T-helper 1 cell (primary cell): ENCODE results near the gene RDH8.

ENCODE experiments used
- DNase-seq, 5 donors: peaks; one replicate each; pipeline ENCODE4 v3.0.0-alpha.2; 2012 to 2020

The RDH8 gene

DNA sequence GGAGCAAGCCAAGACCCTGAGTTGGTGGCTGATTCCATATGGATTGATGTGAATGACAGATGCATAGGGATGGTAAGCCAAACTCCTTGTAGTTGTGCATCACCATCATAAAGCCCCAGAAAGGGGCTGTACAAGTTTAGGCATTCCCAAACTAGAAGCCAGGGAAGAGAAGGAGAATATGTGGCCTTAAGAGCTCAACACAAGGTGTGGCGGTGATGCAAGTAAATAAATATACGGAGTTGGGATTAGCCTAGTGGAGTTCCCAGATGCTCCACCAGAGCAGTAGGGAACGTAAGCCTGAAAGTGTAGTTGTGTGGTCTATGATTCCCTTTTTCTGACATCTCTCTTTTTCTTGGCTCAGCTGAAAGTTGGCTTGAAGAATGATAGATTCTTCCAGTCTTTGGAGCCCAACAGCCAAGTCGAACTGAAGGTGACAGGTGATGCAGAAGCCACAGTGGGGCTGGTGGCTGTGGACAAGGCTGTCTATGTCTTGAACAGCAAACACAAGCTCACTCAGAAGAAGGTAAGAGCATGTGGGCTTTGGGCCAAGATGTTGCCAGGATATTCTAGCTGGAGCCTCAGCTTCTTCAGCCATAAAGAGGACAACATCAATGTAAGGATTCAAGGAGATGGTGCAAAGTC lies 30.1 kb downstream of the RDH8 start:
- no peak for DNase-seq

DNA sequence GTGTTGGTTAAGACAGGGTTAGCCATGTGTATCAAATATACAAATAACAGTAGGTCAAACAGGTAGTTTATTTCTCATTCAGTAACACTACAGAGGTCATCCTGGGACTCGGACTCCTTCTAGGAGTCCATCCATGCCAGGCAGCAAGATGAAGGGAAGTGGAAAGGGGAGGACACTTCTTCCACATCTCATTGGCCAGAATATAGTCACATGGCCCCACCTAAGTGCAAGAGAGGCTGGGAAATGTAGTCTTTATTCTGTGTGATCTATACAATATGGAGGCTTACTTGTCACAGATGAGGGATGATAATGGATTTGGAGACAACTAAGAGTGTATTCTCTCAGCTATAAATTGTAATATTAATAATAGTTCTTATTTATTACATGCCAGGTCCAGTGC lies 31.1 kb downstream of the RDH8 start:
- no peak for DNase-seq

DNA sequence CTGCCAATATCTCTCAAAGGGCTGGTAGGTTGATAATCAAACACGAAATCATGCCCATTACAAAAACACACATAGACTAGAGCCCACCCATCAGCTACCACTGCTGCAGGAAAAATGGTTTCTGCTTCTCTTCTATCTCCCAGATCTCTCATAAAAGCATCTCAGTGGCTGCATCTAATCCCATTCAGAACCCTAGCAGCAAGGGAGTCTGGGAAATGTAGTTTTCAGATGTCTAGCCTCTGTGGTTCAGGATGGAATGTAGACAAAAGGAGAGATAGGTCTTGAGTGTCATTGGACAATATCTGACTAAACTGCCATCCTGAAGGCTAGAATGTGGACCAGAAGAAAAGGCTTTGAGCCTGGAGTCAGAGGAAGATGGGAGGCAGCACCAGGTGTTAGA lies 32.1 kb downstream of the RDH8 start:
- no peak for DNase-seq

DNA sequence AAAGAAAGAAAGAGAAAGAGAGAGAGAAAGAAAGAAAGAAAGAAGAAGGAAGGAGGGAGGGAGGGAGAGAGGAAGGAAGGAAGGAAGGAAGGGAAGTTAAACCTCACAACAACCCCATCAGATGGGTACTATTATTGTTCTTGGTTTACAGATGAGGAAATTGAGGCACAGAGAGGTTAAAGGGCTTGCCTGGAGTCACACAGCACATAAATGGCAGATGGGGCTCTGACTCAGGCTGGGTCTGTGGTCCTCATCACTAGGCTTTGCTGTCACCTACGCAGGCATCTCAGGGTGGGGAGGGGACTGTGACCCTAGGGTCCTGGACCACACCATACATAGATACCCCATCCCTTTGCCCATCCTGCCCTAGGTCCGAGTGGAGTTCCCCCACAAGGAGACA lies 36.3 kb downstream of the RDH8 start:
- DNase-seq = no peak

DNA sequence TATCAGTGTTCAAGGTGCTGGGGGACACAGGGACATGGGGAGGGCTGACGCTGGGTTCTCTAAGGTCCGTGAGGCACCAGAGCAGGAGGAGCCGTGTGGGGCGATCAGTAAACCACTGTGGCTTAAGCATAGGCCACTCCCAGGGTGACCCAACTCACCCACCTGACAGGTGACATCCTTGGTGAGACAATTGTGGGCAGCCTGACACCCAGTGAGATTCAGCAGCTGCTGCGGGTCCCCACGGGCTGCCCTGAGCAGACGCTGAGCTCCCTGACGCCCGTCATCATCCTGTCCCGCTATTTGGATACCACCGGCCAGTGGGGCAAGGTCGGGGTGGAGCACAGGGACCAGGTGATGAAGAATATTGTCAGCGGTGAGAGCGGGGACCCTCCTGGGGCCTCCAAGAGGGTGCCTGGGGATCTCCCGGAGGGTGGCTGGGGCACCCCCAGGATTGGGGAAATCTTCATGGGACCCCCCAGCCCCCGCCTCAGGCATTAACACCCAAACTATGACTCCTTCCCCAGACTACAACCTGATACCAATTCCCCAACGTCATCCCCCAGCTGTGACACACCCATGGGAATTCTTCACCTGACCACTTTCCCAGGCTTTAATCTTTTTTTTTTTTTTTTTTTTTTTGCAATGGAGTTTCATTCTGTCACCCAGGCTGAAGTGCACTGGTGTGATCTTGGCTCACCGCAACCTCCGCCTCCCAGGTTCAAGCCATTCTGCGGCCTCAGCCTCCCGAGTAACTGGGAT lies 39.5 kb downstream of the RDH8 start:
- DNase-seq = no peak

DNA sequence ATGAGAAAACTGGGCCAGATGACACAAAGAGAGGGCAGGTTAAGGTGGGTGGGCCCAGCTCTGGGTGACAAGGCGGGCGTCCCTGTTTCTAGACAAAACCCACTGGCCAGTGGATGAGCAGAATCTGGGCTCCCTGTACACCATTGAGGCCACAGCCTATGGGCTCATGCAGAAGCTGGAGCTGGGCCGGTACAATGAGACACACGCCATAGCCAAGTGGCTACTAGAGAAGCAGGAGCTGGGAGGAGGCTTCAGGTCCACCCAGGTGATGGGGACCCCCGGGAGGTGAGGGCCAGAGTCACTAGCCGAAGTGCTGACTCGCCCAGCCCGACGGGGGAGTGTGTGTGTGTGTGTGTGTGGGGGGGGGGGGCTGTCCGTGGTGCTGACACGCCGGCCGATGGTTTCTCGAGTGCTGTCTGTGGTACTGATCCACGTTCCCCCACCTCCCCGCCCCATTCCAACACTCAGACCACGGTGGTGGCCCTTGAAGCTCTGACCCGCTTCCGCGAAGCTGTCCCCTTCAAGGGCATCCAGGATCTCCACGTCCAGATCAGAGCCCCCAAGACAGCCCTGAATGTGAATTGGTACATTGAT lies 48.5 kb downstream of the RDH8 start:
- DNase-seq = no peak

DNA sequence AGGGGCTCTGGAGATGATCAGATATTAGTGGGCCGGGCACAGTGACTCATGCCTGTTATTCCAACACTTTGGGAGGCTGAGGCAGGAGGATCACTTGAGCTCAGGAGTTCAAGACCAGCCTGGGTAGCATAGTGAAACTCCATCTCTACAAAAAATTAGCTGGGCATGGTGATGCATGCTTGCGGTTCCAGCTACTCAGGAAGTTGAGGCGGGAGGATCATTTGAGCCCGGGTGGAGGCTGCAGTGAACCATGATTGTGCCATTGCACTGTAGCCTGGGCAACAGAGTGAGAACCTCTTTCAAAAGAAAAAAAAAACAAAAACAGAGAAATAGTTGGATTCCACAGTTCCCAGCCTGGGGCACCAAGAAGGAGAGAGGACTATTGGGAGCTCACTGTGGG lies 54.9 kb downstream of the RDH8 start:
- DNase-seq = no peak

DNA sequence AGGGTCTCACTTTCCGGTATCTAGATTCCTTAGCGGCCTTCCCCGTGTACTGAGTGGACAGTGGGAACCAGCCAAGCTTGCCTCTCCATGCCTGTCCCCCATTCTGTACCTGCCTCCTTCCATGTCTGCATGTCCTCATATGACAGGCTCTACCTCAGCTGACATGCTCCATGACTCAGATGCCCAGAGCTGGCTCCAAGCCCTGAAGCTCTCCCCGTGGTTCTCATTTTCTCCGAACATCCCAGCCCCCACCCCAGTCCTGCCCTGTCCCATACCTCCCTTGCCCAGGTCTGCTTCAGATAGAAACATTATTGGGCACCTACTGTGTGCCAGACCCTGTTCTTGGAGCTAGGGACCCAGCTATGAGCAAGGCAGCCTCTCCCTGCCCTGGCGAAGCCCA lies 55.8 kb downstream of the RDH8 start:
- no peak for DNase-seq

DNA sequence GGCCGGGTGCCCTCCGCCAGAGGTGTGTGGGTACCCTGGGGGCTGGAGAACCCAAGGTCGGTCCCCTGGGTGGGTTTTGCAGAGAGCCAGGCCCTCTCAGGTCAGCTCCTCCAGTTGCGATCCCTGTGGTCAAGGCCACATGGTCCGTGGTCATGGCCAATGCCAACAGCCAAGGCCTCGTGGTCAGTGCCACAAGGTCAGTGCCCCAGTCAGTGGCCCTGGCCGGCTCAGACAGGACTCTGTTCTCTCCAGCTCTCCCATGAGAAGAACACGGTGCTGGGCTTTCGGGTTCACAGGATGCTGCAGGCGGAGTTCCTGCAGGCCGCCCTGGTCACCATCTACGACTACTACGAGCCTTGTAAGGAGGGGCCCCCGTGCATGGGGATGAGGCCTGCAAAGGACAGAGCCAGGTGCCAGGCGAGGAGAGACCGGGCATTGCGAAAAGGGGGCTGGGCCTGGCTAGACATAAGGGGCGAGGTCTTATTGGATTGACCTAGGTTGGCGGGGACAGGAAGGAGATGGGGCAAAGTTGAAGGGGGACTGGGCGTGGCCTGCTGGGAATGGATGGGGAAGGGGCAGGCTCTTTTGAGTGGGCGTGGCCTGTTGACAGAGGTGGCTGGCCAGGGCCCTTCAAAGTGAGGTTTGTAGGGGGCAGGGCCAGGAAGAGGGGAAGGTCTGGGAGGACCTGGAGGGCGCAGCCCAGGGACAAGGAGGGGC lies 57.6 kb downstream of the RDH8 start:
- no peak for DNase-seq
